Neuronal stem cell (in vitro differentiated cells): ENCODE results near the gene HBEGF.

ENCODE experiments used
- DNase-seq: peaks from one replicate; pipeline ENCODE4 v3.0.0-alpha.2; 2013; ENCODE audit warnings: low spot score
- H2AFZ ChIP-seq: one replicate; pipeline ENCODE4 v1.6.1; 2013; ENCODE audit warnings: mild to moderate bottlenecking, low read length, inconsistent platforms
- H2AK5ac ChIP-seq: 2 replicates; pipeline ENCODE4 v1.6.1; 2013; ENCODE audit warnings: low read depth, mild to moderate bottlenecking, inconsistent platforms, low read length, moderate library complexity, mixed read lengths
- H2BK120ac ChIP-seq: 2 replicates; pipeline ENCODE4 v1.6.1; 2013; ENCODE audit warnings: low read depth, mild to moderate bottlenecking, inconsistent platforms, low read length, moderate library complexity, mixed read lengths
- H2BK12ac ChIP-seq: one replicate; pipeline ENCODE4 v1.6.1; 2013; ENCODE audit warnings: low read length, inconsistent platforms
- H2BK15ac ChIP-seq: 2 replicates; pipeline ENCODE4 v1.6.1; 2013; ENCODE audit warnings: mild to moderate bottlenecking, low read length, inconsistent platforms, mixed read lengths
- H2BK5ac ChIP-seq: one replicate; pipeline ENCODE4 v1.6.1; 2013; ENCODE audit warnings: inconsistent platforms, mild to moderate bottlenecking, low read length, moderate library complexity
- H3K14ac ChIP-seq: one replicate; pipeline ENCODE4 v1.6.1; 2013; ENCODE audit warnings: low read length, inconsistent platforms
- H3K18ac ChIP-seq: 2 replicates; pipeline ENCODE4 v1.6.1; 2013; ENCODE audit warnings: low read length, inconsistent platforms
- H3K23ac ChIP-seq: 2 replicates; pipeline ENCODE4 v1.6.1; 2013; ENCODE audit warnings: low read depth, mild to moderate bottlenecking, mixed read lengths, low read length, inconsistent platforms; ENCODE audit not compliant: poor library complexity
- H3K27ac ChIP-seq: replicated peaks from 3 replicates; pipeline ENCODE4 v1.5.1; 2013; ENCODE audit warnings: low read length, inconsistent platforms
- H3K27me3 ChIP-seq, 3 experiments: 2 replicates each; pipeline ENCODE4 v1.6.1; 2013; ENCODE audit warnings: low read length in 3 of 3, mild to moderate bottlenecking in 2 of 3, inconsistent platforms in 1 of 3, low read depth in 1 of 3, mixed read lengths in 1 of 3, moderate library complexity in 1 of 3; ENCODE audit not compliant: control insufficient read depth in 3 of 3, insufficient read depth in 3 of 3
- H3K36me3 ChIP-seq, 2 donors: replicated peaks in 1 of 2; 2 replicates each; pipeline ENCODE4 v1.6.1; 2013; ENCODE audit warnings: low read length in 2 of 2; ENCODE audit not compliant: control insufficient read depth in 2 of 2, insufficient read depth in 2 of 2
- H3K4ac ChIP-seq: 2 replicates; pipeline ENCODE4 v1.6.1; 2013; ENCODE audit warnings: inconsistent platforms, mild to moderate bottlenecking, low read length, moderate library complexity
- H3K4me1 ChIP-seq, 2 donors: 1 replicate in 1 of 2; 2 replicates in 1 of 2; pipeline ENCODE4 v1.6.1; 2013; ENCODE audit warnings: low read length in 2 of 2, low read depth in 1 of 2; ENCODE audit not compliant: control insufficient read depth in 2 of 2, insufficient read depth in 1 of 2
- H3K4me2 ChIP-seq: one replicate; pipeline ENCODE4 v1.6.1; 2013; ENCODE audit warnings: mild to moderate bottlenecking, low read length, inconsistent platforms; ENCODE audit not compliant: insufficient read depth, poor library complexity, severe bottlenecking
- H3K4me3 ChIP-seq, 2 donors: 2 replicates each; pipeline ENCODE4 v1.5.1; 2013; ENCODE audit warnings: low read length in 2 of 2, mild to moderate bottlenecking in 2 of 2, inconsistent platforms in 1 of 2, moderate library complexity in 1 of 2
- H3K79me1 ChIP-seq: one replicate; pipeline ENCODE4 v1.6.1; 2013; ENCODE audit warnings: low read depth, mild to moderate bottlenecking, inconsistent platforms, low read length, moderate library complexity
- H3K9ac ChIP-seq: one replicate; pipeline ENCODE4 v1.6.1; 2013; ENCODE audit warnings: mild to moderate bottlenecking, low read depth, low read length, inconsistent platforms; ENCODE audit not compliant: poor library complexity
- H3K9me3 ChIP-seq, 2 donors: replicated peaks in 1 of 2; 2 replicates each; pipeline versions ENCODE3 to v1.6.1; 2013; ENCODE audit warnings: low read length in 2 of 2, mild to moderate bottlenecking in 2 of 2, inconsistent platforms in 1 of 2, low read depth in 1 of 2, mixed read lengths in 1 of 2, moderate library complexity in 1 of 2; ENCODE audit not compliant: control insufficient read depth in 2 of 2, insufficient read depth in 1 of 2
- H4K8ac ChIP-seq: one replicate; pipeline ENCODE4 v1.6.1; 2013; ENCODE audit warnings: low read depth, mild to moderate bottlenecking, inconsistent platforms, low read length, moderate library complexity
- H4K91ac ChIP-seq: one replicate; pipeline ENCODE4 v1.6.1; 2013; ENCODE audit warnings: low read length, low read depth, mild to moderate bottlenecking, inconsistent platforms; ENCODE audit not compliant: poor library complexity
- WGBS, 2 donors: extraction: QIAGEN DNeasy Blood & Tissue Kit; methylation state at CpG; one replicate each; pipeline ENCODE4 v1.1.7; 2013; ENCODE audit warnings: missing lambda C conversion rate in 2 of 2, mixed read lengths in 1 of 2; ENCODE audit not compliant: insufficient read length in 2 of 2, insufficient replicate concordance in 1 of 2; ENCODE audit errors: extremely low coverage in 2 of 2; 5-methylcytosine and 5-hydroxymethylcytosine counted together

Gene HBEGF

DNA sequence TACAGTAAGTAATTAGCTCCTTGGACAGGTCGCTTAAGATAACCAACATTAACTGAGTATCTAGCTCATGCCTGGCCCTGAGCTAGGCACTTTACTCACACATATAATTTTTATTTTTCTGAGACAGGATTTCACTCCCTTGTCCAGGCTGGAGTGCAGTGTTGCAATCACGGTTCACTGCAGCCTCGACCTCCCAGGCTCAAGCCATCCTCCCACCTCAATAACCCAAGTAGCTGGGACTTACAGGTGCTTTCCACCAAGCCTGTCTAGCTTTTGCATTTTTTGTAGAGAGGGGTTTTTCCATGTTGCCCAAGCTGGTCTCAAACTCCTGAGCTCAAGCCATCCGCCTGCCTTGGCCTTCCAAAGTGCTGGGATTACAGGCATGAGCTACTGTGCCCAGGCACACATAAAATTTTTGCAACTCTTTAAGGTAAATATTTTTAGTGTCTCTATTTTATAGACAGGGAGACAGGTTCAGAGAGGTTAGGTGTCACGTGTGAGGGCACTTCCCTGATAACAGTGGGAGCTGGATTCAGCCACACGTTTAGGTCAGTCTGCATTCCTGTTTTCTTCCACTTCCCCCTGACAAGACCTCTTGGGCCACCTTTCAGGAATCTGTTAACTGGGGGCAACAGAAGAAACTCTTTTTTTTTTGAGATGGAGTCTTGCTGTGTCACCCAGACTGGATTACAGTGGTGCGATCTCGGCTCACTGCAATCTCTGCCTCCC lies 18.2 kb downstream of the HBEGF start:
- Histone ChIP-seq H2BK120ac (no peak overlapping the region), H2BK5ac (no peak overlapping the region), H3K4me2 (no peak overlapping the region), H4K8ac (no peak overlapping the region), H3K23ac (no peak overlapping the region), H2BK12ac (no peak overlapping the region), H2AFZ (peak overlapping the region; percentile 71), H3K4me1 (peaks cover 19 to 31% of the 10 kb centered on the region in 2 donors), H3K4ac (peak overlapping the region; percentile 71), H3K36me3 (peaks cover 4% of the 10 kb centered on the region in 2 donors), H3K9ac (no peak overlapping the region), H2AK5ac (no peak overlapping the region), H3K14ac (no peak overlapping the region), H3K4me3 (no peak overlapping the region), H3K27me3 (no peaks in the 10 kb centered on the region), H4K91ac (no peak overlapping the region), H3K27ac (peak overlapping the region; percentile 50), H3K9me3 (no peaks in the 10 kb centered on the region), H2BK15ac (no peak overlapping the region), H3K18ac (no peak overlapping the region), H3K79me1 (no peaks in the 10 kb centered on the region)
- WGBS, 2 donors = no CpG with 5 or more reads among the region's 8 CpGs
- no peak for DNase-seq

DNA sequence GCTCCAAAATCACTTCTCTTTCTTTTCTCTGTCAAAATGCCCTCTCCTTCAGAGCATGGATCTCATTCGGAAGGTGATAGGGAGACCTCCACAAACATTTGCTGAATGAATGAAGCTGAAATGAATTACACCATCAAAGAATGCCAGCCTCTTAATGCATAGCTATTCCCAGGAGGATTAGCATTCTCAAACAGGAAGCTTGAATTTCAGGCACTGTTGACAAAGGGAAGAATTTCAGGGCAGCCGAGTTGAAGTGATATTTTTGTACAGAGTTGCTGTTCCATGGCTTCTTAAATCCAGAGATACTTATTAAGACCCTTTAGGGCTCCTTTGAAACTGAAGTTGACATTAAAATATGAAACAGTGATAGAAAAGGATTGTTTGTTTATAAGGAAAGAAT lies 18.8 kb downstream of the HBEGF start:
- Histone ChIP-seq H2BK120ac (no peak overlapping the region), H3K36me3 (peaks cover 0 to 2% of the 10 kb centered on the region in 2 donors), H2AK5ac (no peak overlapping the region), H3K4me1 (peaks cover 22 to 36% of the 10 kb centered on the region in 2 donors), H3K9me3 (no peaks in the 10 kb centered on the region), H3K4me2 (no peak overlapping the region), H3K23ac (no peak overlapping the region), H2AFZ (peak overlapping the region; percentile 71), H4K8ac (no peak overlapping the region), H4K91ac (no peak overlapping the region), H3K14ac (no peak overlapping the region), H3K27me3 (no peaks in the 10 kb centered on the region), H3K4ac (no peak overlapping the region), H3K79me1 (no peaks in the 10 kb centered on the region), H2BK5ac (no peak overlapping the region), H3K27ac (peak overlapping the region; percentile 46), H3K9ac (no peak overlapping the region), H3K18ac (no peak overlapping the region), H2BK12ac (no peak overlapping the region), H2BK15ac (no peak overlapping the region), H3K4me3 (no peak overlapping the region)
- DNase-seq = peak; percentile 37
- no CpG with 5 or more reads among the region's 2 CpGs for WGBS, 2 donors

DNA sequence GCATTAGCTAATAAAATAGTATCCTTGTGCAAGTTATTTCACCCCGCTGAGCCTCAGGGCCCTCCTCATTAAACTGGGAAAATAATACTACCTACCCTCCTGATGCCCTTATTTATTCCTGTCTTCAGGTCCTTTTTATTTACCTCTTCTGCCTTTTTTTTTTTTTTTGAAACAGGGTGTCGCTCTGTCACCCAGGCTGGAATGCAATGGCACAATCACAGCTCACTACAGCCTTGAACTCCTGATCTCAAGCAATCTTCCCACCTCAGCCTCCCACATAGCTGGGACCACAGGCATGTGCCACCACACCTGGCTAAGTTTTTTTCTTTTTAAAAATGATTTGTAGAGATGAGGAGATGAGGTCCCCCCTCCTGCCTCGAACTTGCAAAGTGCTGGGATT lies 20.9 kb downstream of the HBEGF start:
- no peak overlapping the region for H4K91ac ChIP-seq
- no peak overlapping the region for H2BK120ac ChIP-seq
- H3K14ac ChIP-seq = no peak overlapping the region
- H2BK12ac ChIP-seq = no peak overlapping the region
- WGBS, 2 donors = no CpG with 5 or more reads among the region's 3 CpGs
- no peaks in the 10 kb centered on the region for H3K9me3 ChIP-seq
- no peaks in the 10 kb centered on the region for H3K27me3 ChIP-seq
- H3K36me3 ChIP-seq = no peaks in the 10 kb centered on the region
- H3K79me1 ChIP-seq = no peaks in the 10 kb centered on the region
- H3K18ac ChIP-seq = no peak overlapping the region
- no peak overlapping the region for H2BK15ac ChIP-seq
- H2BK5ac ChIP-seq = no peak overlapping the region
- no peak for DNase-seq
- H3K4ac ChIP-seq = no peak overlapping the region
- no peak overlapping the region for H3K27ac ChIP-seq
- H2AFZ ChIP-seq = no peak overlapping the region
- no peak overlapping the region for H3K4me3 ChIP-seq
- H3K9ac ChIP-seq = no peak overlapping the region
- H3K4me1 ChIP-seq = peaks cover 22 to 36% of the 10 kb centered on the region in 2 donors
- no peak overlapping the region for H4K8ac ChIP-seq
- no peak overlapping the region for H2AK5ac ChIP-seq
- no peak overlapping the region for H3K4me2 ChIP-seq
- no peak overlapping the region for H3K23ac ChIP-seq

DNA sequence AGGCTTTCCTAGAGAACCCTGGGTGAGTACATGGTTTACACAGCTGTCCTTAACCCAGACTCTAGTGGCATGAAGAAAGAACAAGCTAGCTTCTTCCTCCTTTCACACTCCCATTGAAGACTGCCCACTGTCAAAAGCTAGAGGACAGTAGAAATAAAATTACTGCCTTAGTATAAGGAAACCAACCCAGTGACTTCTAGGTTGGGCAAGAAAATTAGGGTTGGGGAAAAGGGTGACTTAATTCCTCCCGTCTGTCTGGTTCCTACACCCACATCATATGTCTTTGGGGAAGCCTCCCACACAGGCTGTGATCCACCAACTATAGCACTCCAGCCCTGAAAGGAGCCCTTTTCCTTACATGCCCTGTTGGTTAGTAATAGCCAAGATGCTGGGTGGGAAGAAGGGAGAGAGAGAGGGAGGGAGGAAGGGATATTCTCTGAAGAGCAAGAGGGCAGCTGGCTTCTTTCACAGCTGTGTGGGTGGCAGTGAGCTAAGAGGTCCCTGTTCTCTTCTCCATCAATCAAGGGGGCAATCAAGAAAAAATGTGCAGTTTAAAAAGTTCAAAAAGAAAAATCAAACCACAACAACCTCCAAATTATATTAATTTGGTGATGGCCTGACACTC lies 21.7 kb downstream of the HBEGF start:
- Histone ChIP-seq H3K4ac (no peak overlapping the region), H3K23ac (no peak overlapping the region), H2AFZ (peak overlapping the region; percentile 4), H3K14ac (no peak overlapping the region), H3K79me1 (no peaks in the 10 kb centered on the region), H3K9ac (no peak overlapping the region), H2BK5ac (no peak overlapping the region), H3K4me2 (no peak overlapping the region), H3K27me3 (no peaks in the 10 kb centered on the region), H3K4me3 (no peak overlapping the region), H3K18ac (no peak overlapping the region), H2BK12ac (no peak overlapping the region), H2BK15ac (peak overlapping the region; percentile 11), H2BK120ac (peak overlapping the region; percentile 30), H2AK5ac (no peak overlapping the region), H4K8ac (no peak overlapping the region), H3K9me3 (no peaks in the 10 kb centered on the region), H4K91ac (no peak overlapping the region), H3K4me1 (peaks cover 22 to 36% of the 10 kb centered on the region in 2 donors), H3K36me3 (no peaks in the 10 kb centered on the region), H3K27ac (no peak overlapping the region)
- no peak for DNase-seq
- no CpG with 5 or more reads among the region's 1 CpG for WGBS, 2 donors
